ENCODE measurements around the gene GNAI2.

GNAI2 gene

GRCh38 chr3:50286322-50287227, 50.6 kb downstream of the GNAI2 start:
- no peak for DNase-seq

DNA sequence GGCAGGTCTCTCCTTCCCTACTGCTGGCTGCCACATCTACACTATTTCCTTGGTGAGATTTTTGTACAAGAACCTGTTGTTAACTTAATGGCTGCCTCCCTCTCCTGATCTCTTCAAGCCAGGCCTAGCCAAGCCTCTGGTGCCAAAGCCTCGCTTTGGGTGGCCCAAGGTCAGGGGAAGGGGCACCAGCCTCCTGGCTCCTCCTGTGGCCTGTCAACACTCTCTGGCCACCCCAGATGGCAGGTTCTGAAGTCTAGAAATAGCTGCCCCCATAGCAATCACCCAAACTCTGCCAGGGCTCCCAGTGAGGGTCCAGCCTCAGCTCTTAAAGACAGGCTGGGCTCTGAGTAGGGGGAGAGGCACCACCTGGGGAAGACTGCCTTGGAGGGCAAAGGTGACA, 51.3 kb downstream of the GNAI2 start:
- no peak for DNase-seq

- no peak for DNase-seq
Measured at GRCh38 chr3:50288387-50289007, 52.5 kb downstream of the GNAI2 start.

DNA sequence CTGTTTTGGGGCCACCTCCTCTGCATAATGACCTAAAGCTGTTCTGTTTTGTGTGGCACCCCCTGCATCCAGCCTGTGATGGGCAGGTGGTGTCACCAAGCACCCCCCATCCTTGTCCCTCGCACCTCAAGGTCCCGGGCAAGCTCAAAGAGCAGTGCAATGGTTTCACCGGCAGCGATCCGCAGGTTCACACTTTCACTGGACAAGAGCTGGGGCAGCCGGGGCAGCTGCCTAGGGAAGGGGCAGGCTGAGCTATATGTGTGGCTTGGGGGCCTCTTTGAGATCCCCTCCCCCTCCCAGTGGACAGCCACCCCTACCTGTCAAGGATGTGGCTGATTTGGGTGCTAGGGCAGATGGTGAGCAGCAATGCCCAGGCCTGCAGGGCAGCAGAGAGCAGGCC, 53.1 kb downstream of the GNAI2 start:
- no peak for DNase-seq

DNA sequence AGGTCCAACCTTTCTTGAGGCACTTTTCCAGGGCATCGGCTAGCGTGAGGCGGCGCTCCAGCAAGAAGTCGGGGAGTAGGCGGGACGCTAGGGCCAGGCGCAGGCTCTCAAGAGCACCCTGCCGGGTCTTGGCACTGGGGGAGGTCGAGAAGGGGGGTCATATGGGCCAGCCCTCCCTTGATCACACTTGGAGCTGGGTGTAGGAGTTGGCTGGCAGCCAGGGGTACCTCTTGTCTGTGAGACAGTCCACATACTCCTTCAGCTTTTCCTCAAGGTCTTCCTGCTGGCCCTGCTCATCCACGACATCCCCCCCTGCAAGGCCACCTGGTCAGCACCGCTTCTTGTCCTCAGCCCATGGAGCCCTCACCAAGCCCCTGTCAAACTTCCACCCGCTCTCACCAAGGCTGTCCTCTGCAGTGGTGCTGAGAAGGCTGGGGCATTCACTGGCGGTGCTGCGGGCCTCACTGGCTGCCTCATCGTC, 54.2 kb downstream of the GNAI2 start:
- DNase-seq, result no peak

GRCh38 chr3:50292159-50293078, 56.4 kb downstream of the GNAI2 start, which contains the start of gene IFRD2:
TSS of gene IFRD2 (minus strand) at chr3:50292429. CDS start at chr3:50292274, 155 bp downstream.
- peak; percentile 99 for DNase-seq

- no peak for DNase-seq
Measured at GRCh38 chr3:50293079-50293801, 57.2 kb downstream of the GNAI2 start.

- no peak for DNase-seq
Measured at GRCh38 chr3:50294089-50294488, 58.1 kb downstream of the GNAI2 start.

DNA sequence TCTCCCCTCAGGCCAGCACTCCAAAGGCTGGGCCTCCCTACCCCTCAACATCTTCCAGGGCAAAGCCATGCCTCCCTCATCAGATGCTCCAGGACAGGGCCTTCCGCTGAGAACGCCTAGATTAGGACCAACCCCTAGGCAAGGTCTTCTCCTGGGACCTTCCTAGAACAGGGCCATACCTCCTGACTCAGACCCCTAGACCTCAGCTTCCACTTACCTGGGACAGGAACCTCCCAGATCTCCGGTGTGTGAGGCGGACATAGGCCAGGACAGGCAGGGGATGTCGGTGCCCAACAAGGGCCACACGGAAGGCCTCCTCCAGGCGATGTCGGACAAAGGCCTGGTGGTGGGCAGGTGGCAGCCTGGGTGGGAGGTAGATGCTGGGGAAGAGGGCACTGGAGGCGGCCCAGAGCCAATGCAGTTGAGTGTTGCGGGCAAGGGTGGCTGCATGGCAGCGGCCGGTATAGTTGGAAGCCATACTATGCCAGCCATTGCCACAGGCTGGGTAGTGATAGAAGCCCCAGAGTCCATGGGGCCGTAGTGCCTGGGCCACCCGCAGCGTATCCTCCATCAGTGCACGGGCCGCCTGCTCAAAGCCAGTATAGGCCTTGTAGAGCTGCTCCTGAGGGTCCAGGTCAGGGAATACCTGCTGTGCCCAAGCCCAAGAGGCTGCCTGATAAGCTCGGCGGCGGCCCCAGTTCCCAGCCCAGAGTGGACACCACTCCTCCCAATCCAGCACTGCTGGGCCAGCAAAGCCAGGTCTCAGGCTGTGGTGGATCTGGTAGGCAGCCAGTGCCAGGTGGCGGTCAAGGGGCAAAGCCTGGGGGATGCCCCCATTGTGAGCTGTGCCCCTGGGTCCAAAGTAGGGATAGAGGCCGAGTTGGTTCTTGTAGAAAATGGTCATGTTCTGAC, 58.7 kb downstream of the GNAI2 start:
- no peak for DNase-seq

DNA sequence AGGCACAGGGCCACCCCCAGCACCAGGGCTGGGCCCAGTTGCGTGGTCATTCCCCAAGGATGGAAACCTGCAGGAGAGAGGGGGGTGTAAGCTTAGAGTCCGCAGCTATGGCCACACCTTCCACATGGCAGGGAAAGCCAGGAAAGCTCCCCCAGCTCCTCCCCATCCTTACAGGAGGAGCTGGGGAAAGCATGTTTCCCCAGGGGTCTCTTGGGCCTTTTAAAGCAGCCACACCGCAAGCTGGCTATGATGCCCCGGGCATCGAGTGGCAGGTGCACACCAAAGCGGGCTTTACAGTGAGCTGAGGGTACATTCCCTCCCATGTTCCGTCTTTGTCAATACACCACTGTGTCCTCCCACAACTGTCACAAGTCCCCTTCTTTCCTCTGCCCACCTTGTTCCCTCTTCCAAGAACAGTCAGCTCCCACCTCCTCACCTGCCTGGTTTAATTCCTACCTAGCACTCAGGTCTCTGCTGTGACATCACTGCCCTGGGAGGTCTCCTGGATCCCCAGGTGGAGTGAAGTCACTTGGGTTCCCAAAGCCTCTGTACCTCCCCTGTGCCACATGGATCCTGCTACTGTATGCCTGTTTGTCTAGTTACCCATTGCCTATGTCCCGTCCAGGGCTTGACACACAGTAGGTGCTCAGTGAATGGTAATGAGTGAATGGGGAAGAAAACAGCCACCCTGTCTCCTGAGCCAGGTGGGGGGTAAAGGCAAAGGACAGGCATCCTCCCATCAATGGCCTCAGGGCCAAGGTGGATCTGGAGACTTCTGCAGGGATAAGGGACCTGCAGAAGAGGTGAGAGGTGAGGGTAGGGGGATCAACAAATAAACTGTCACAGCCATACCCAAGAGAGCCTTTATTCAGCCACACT, 59.8 kb downstream of the GNAI2 start:
- DNase-seq, result no peak

DNA sequence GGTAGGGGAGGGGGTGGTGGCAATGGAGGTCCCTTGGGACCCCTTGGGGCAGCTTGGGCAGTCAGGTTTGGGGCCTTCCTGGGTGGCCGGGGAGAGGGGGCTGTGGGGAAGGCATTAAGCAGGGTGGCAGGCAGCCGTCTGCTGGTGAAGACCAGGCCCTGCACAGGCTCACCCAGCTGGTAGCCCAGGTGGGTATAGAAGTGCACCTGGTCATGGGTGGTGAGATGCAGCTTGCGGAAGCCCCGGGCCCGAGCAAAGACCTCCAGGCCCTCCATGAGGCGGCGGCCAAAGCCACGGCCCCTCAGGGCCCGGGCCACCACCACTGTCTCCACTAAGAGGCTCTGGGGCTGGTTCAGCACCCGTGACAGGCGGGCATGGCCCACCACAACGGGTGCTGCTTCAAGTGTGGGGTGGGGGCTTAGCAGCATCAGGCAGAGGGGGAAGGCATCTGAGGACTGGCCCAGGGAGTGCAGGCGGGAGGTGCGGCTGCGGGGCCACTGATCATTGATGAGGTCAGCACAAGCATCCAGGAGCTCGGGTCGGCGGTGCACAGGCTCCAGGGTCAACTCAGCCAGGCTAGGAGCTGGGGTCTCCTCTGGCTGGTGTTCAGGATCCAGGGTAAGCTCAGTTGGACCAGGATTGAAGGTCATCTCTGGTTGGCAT, 60.8 kb downstream of the GNAI2 start:
- DNase-seq, result no peak

DNA sequence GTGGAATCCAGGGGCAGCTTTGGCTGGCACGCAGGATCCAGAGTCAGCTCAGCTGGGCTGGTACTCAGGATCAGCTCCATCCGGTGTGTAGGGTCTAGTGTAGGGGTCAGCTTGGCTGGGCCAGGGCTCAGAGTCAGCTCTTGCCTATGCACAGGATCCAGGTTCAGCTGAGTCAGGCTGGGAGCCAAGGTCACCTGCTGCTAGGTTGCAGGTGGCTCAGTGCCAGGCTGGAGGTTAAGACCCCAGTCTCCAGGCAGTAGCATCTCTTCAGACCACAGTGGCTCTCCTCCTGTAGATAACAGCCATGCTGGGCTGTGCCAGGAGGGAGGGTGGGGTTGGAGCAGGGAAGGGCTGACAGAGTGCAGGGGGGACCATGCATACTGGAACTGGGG, 61.4 kb downstream of the GNAI2 start:
- no peak for DNase-seq

DNA sequence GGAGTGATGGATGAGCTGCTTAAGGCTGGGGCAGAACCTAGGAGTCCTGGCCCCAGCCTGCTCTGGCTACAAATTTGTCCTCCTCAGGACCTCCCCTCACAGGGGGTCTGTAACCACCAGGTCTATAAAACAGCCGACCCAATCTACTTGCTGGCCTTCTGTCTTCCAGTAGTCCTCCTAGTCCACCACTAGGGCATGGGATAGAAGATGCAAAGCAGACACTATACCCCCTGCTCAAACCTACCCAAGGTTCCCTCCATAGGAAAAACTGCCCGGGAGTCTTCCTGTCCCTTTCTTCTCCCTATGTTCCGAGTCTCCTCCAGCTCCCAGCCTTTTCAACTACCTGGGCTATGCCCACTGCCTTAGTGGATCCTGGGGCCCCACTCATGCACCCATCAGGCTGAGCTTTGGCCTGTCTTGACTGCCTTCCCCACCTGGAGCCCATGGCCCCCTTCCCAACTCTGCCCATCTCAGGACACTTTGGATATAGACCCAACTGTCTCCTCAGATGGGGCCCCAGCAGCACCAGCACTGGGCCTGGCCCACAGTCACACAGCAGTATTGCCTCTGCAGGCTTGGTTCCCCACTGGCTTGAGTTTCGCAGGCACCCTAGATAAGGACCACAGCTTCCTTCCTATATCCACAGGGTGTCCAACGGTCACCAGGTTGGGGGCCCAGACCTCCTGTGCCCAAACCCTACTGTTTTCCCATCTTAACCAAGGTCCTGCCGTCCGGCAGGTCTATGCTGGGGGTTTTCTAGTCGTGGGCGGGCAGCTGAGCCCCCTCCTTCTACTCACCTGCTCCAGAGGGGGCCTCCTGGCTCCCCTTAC, 62.1 kb downstream of the GNAI2 start:
- no peak for DNase-seq

GRCh38 chr3:50298836-50299637, 63.0 kb downstream of the GNAI2 start, which contains the start of the genes HYAL3 and NAA80:
TSS of gene HYAL3 (minus strand) at chr3:50299405. CDS start at chr3:50295602, 3,803 bp downstream.
TSS of gene NAA80 (minus strand) at chr3:50299405. CDS start at chr3:50297463, 1,942 bp downstream.
- DNase-seq, result peak; percentile 100

GRCh38 chr3:50299638-50299928, 63.6 kb downstream of the GNAI2 start:
- DNase-seq, result no peak

- peak; percentile 36 for DNase-seq
Measured at GRCh38 chr3:50299929-50300680, 64.1 kb downstream of the GNAI2 start.

DNA sequence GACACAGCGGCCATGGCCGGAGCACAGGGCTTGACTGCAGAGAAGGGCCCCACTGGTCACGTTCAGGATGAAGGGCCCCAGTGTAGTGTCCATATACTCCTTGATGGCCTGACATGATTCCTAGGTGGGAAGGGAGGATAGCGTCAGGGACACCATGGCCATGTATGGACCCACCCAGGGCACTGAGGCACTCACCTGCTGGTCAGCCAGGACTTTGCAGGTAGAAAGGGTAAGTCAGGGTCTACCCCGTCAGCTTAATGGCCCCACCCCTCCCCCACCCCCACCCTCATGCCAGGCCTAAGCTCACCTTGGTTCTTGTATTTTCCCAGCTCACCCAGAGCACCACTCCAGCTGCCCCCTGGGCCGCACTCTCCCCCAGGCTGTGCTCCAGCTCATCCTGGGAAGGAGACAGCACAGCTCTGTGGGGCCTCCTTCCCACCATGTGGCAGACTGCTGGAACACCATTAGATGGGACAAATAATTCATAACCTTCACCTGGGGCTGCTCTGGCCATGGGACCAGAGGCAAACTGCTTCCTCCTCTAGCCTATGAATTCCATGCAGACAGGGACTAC, 64.8 kb downstream of the GNAI2 start:
- no peak for DNase-seq

Measured in activated CD4-positive, alpha-beta T cell treated with anti-CD3 and anti-CD28 coated beads, Interleukin-2, Interleukin-6, amounts not matched to agents 100 ng/mL and 50 ng/mL, durations not matched to agents 16 hours and 8 hours (primary cell).